Stimulated activated naive CD8-positive, alpha-beta T cell treated with anti-CD3 and anti-CD28 coated beads, Interleukin-15, Interleukin-2, amounts not matched to agents 100 ng/mL and 50 ng/mL, for 24 hours (primary cell): Measurements from ENCODE around the gene RECQL5.

Experiments
- H3K27ac Mint-ChIP-seq: one replicate; pipeline ENCODE4 v1.8.0; 2021; ENCODE audit warnings: mild to moderate bottlenecking, mixed read lengths
- H3K27me3 Mint-ChIP-seq: one replicate; pipeline ENCODE4 v1.8.0; 2021; ENCODE audit warnings: mixed read lengths
- H3K36me3 Mint-ChIP-seq: one replicate; pipeline ENCODE4 v1.8.0; 2021; ENCODE audit warnings: low read depth, mixed read lengths
- H3K4me1 Mint-ChIP-seq: one replicate; pipeline ENCODE4 v1.8.0; 2021; ENCODE audit warnings: low read depth, mixed read lengths
- H3K4me3 Mint-ChIP-seq: one replicate; pipeline ENCODE4 v1.8.0; 2021; ENCODE audit warnings: mild to moderate bottlenecking, mixed read lengths
- H3K9me3 Mint-ChIP-seq: one replicate; pipeline ENCODE4 v1.8.0; 2021; ENCODE audit warnings: mixed read lengths

The RECQL5 gene

GRCh38 chr17:75626496-75627038 lies 40.4 kb downstream of the RECQL5 start:
- H3K27me3 Mint-ChIP-seq = no peaks in the 10 kb centered on the region
- no peak overlapping the region for H3K27ac Mint-ChIP-seq
- H3K36me3 Mint-ChIP-seq = no peaks in the 10 kb centered on the region
- H3K4me1 Mint-ChIP-seq = no peaks in the 10 kb centered on the region
- no peak overlapping the region for H3K4me3 Mint-ChIP-seq
- H3K9me3 Mint-ChIP-seq = no peaks in the 10 kb centered on the region

GRCh38 chr17:75625813-75626486 lies 41.0 kb downstream of the RECQL5 start:
- Mint-ChIP-seq H3K9me3 (no peaks in the 10 kb centered on the region), H3K27ac (no peak overlapping the region), H3K4me3 (no peak overlapping the region), H3K4me1 (no peaks in the 10 kb centered on the region), H3K27me3 (no peaks in the 10 kb centered on the region), H3K36me3 (no peaks in the 10 kb centered on the region)

- Mint-ChIP-seq H3K4me3 (no peak overlapping the region), H3K27ac (no peak overlapping the region), H3K9me3 (no peaks in the 10 kb centered on the region), H3K36me3 (no peaks in the 10 kb centered on the region), H3K27me3 (no peaks in the 10 kb centered on the region), H3K4me1 (no peaks in the 10 kb centered on the region)
These were observed 42.1 kb downstream of the RECQL5 start for GRCh38 chr17:75624714-75625345.

GRCh38 chr17:75624021-75624420 lies 42.9 kb downstream of the RECQL5 start:
- H3K27ac Mint-ChIP-seq = no peak overlapping the region
- no peaks in the 10 kb centered on the region for H3K27me3 Mint-ChIP-seq
- no peaks in the 10 kb centered on the region for H3K36me3 Mint-ChIP-seq
- H3K4me3 Mint-ChIP-seq = no peak overlapping the region
- H3K9me3 Mint-ChIP-seq = no peaks in the 10 kb centered on the region
- H3K4me1 Mint-ChIP-seq = no peaks in the 10 kb centered on the region

- Mint-ChIP-seq H3K4me3 (no peak overlapping the region), H3K4me1 (no peaks in the 10 kb centered on the region), H3K27me3 (no peaks in the 10 kb centered on the region), H3K27ac (no peak overlapping the region), H3K36me3 (no peaks in the 10 kb centered on the region), H3K9me3 (no peaks in the 10 kb centered on the region)
These were observed 43.6 kb downstream of the RECQL5 start for GRCh38 chr17:75623386-75623785.

GRCh38 chr17:75622771-75623273 lies 44.1 kb downstream of the RECQL5 start:
- Mint-ChIP-seq H3K9me3 (no peaks in the 10 kb centered on the region), H3K27ac (no peak overlapping the region), H3K4me3 (no peak overlapping the region), H3K4me1 (no peaks in the 10 kb centered on the region), H3K27me3 (no peaks in the 10 kb centered on the region), H3K36me3 (no peaks in the 10 kb centered on the region)

GRCh38 chr17:75622076-75622475 lies 44.9 kb downstream of the RECQL5 start:
- H3K4me3 Mint-ChIP-seq = no peak overlapping the region
- no peaks in the 10 kb centered on the region for H3K27me3 Mint-ChIP-seq
- no peak overlapping the region for H3K27ac Mint-ChIP-seq
- H3K4me1 Mint-ChIP-seq = no peaks in the 10 kb centered on the region
- no peaks in the 10 kb centered on the region for H3K36me3 Mint-ChIP-seq
- H3K9me3 Mint-ChIP-seq = no peaks in the 10 kb centered on the region

GRCh38 chr17:75621489-75621888 lies 45.5 kb downstream of the RECQL5 start:
- H3K36me3 Mint-ChIP-seq = no peaks in the 10 kb centered on the region
- no peaks in the 10 kb centered on the region for H3K9me3 Mint-ChIP-seq
- no peak overlapping the region for H3K4me3 Mint-ChIP-seq
- H3K27me3 Mint-ChIP-seq = no peaks in the 10 kb centered on the region
- H3K4me1 Mint-ChIP-seq = no peaks in the 10 kb centered on the region
- no peak overlapping the region for H3K27ac Mint-ChIP-seq

GRCh38 chr17:75619506-75620431 lies 47.2 kb downstream of the RECQL5 start:
- Mint-ChIP-seq H3K36me3 (no peaks in the 10 kb centered on the region), H3K9me3 (no peaks in the 10 kb centered on the region), H3K4me1 (no peaks in the 10 kb centered on the region), H3K27ac (no peak overlapping the region), H3K27me3 (no peaks in the 10 kb centered on the region), H3K4me3 (no peak overlapping the region)

GRCh38 chr17:75617675-75618074 lies 49.3 kb downstream of the RECQL5 start:
- H3K4me1 Mint-ChIP-seq = no peaks in the 10 kb centered on the region
- no peak overlapping the region for H3K4me3 Mint-ChIP-seq
- no peak overlapping the region for H3K27ac Mint-ChIP-seq
- H3K36me3 Mint-ChIP-seq = no peaks in the 10 kb centered on the region
- H3K27me3 Mint-ChIP-seq = no peaks in the 10 kb centered on the region
- H3K9me3 Mint-ChIP-seq = no peaks in the 10 kb centered on the region

- Mint-ChIP-seq H3K27me3 (no peaks in the 10 kb centered on the region), H3K4me1 (no peaks in the 10 kb centered on the region), H3K9me3 (no peaks in the 10 kb centered on the region), H3K4me3 (no peak overlapping the region), H3K36me3 (no peaks in the 10 kb centered on the region), H3K27ac (no peak overlapping the region)
These were observed 49.7 kb downstream of the RECQL5 start for GRCh38 chr17:75617218-75617617.

- Mint-ChIP-seq H3K27me3 (no peaks in the 10 kb centered on the region), H3K27ac (no peak overlapping the region), H3K4me3 (no peak overlapping the region), H3K36me3 (no peaks in the 10 kb centered on the region), H3K4me1 (no peaks in the 10 kb centered on the region), H3K9me3 (no peaks in the 10 kb centered on the region)
These were observed 50.3 kb downstream of the RECQL5 start for GRCh38 chr17:75616521-75617122.

- Mint-ChIP-seq H3K27ac (no peak overlapping the region), H3K4me1 (no peaks in the 10 kb centered on the region), H3K27me3 (no peaks in the 10 kb centered on the region), H3K4me3 (no peak overlapping the region), H3K9me3 (no peaks in the 10 kb centered on the region), H3K36me3 (no peaks in the 10 kb centered on the region)
These were observed 51.7 kb downstream of the RECQL5 start for GRCh38 chr17:75615301-75615700.

GRCh38 chr17:75614556-75615270 lies 52.2 kb downstream of the RECQL5 start:
- Mint-ChIP-seq H3K27ac (no peak overlapping the region), H3K27me3 (no peaks in the 10 kb centered on the region), H3K9me3 (no peaks in the 10 kb centered on the region), H3K4me3 (no peak overlapping the region), H3K4me1 (no peaks in the 10 kb centered on the region), H3K36me3 (no peaks in the 10 kb centered on the region)
